ENCODE results near the gene BRAT1.

BRAT1 gene

GRCh38 chr7:2540641-2541051 is 14.7 kb downstream of the BRAT1 start:
- no peaks in the 10 kb centered on the region for H3K4me1 ChIP-seq (ENCODE audit: insufficient read depth, low read length, poor library complexity, severe bottlenecking)
- no peak overlapping the region for H3K9ac ChIP-seq (ENCODE audit: low read depth, low read length, poor library complexity, severe bottlenecking)
- no peak for TF ChIP-seq EZH2phosphoT487 (IDR thresholded peaks at IDR 0.05; ENCODE audit: borderline replicate concordance)
- no peaks in the 10 kb centered on the region for H3K9me3 ChIP-seq (ENCODE audit: insufficient read depth, low read depth, low read length)
- no peak overlapping the region for H2AFZ ChIP-seq (ENCODE audit: low read length)
- H3K27me3 ChIP-seq (ENCODE audit: insufficient read depth, low read length, poor library complexity, severe bottlenecking), result no peaks in the 10 kb centered on the region
- H3K4me3 ChIP-seq (ENCODE audit: low read length, poor library complexity, severe bottlenecking), result no peak overlapping the region
- H4K20me1 ChIP-seq (ENCODE audit: insufficient read depth, low read length, poor library complexity, severe bottlenecking), result no peaks in the 10 kb centered on the region
- no peaks in the 10 kb centered on the region for H3K79me2 ChIP-seq (ENCODE audit: insufficient read depth, low read length)
- no peak overlapping the region for H3K4me2 ChIP-seq (ENCODE audit: low read depth, low read length, poor library complexity, severe bottlenecking)
- H3K9me2 ChIP-seq (replicated peaks; ENCODE audit: low read depth, low read length), result no peaks in the 10 kb centered on the region
- no peaks in the 10 kb centered on the region for H3F3A ChIP-seq (ENCODE audit: low read depth)
- H3K36me3 ChIP-seq (ENCODE audit: insufficient read depth, low read length), result peaks cover 44% of the 10 kb centered on the region; the same call in 1 of the 2 replicates

GRCh38 chr7:2540133-2540532 is 15.2 kb downstream of the BRAT1 start:
- TF ChIP-seq CTCF (conservative IDR thresholded peaks at IDR 0.05; ENCODE audit: low read length) (no peak), EZH2phosphoT487 (IDR thresholded peaks at IDR 0.05; ENCODE audit: borderline replicate concordance) (no peak)
- peaks cover 42% of the 10 kb centered on the region; the same call in 1 of the 2 replicates for H3K36me3 ChIP-seq (ENCODE audit: insufficient read depth, low read length)

GRCh38 chr7:2539031-2539911 is 16.1 kb downstream of the BRAT1 start:
- Histone ChIP-seq H3F3A (ENCODE audit: low read depth) (no peaks in the 10 kb centered on the region), H3K79me2 (ENCODE audit: insufficient read depth, low read length) (no peaks in the 10 kb centered on the region), H3K36me3 (ENCODE audit: insufficient read depth, low read length) (peaks cover 36% of the 10 kb centered on the region; the same call in 1 of the 2 replicates), H3K27me3 (ENCODE audit: insufficient read depth, low read length, poor library complexity, severe bottlenecking) (no peaks in the 10 kb centered on the region), H3K4me1 (ENCODE audit: insufficient read depth, low read length, poor library complexity, severe bottlenecking) (no peaks in the 10 kb centered on the region), H4K20me1 (ENCODE audit: insufficient read depth, low read length, poor library complexity, severe bottlenecking) (no peaks in the 10 kb centered on the region), H2AFZ (ENCODE audit: low read length) (no peak overlapping the region), H3K9me2 (replicated peaks; ENCODE audit: low read depth, low read length) (no peaks in the 10 kb centered on the region), H3K9me3 (ENCODE audit: insufficient read depth, low read depth, low read length) (no peaks in the 10 kb centered on the region), H3K4me2 (ENCODE audit: low read depth, low read length, poor library complexity, severe bottlenecking) (no peak overlapping the region), H3K4me3 (ENCODE audit: low read length, poor library complexity, severe bottlenecking) (no peak overlapping the region), H3K9ac (ENCODE audit: low read depth, low read length, poor library complexity, severe bottlenecking) (no peak overlapping the region)
- TF ChIP-seq CTCF (conservative IDR thresholded peaks at IDR 0.05; ENCODE audit: low read length), result no peak
- TF ChIP-seq EZH2phosphoT487 (IDR thresholded peaks at IDR 0.05; ENCODE audit: borderline replicate concordance), result no peak

More at GRCh38 chr7:2540133-2540532, 15.2 kb downstream of the BRAT1 start:
- H3K79me2 ChIP-seq (ENCODE audit: insufficient read depth, low read length), result no peaks in the 10 kb centered on the region
- no peaks in the 10 kb centered on the region for H3K27me3 ChIP-seq (ENCODE audit: insufficient read depth, low read length, poor library complexity, severe bottlenecking)
- H3K4me1 ChIP-seq (ENCODE audit: insufficient read depth, low read length, poor library complexity, severe bottlenecking), result no peaks in the 10 kb centered on the region
- no peak overlapping the region for H3K4me3 ChIP-seq (ENCODE audit: low read length, poor library complexity, severe bottlenecking)
- H3K4me2 ChIP-seq (ENCODE audit: low read depth, low read length, poor library complexity, severe bottlenecking), result no peak overlapping the region
- H4K20me1 ChIP-seq (ENCODE audit: insufficient read depth, low read length, poor library complexity, severe bottlenecking), result no peaks in the 10 kb centered on the region
- no peaks in the 10 kb centered on the region for H3K9me3 ChIP-seq (ENCODE audit: insufficient read depth, low read depth, low read length)
- no peak overlapping the region for H2AFZ ChIP-seq (ENCODE audit: low read length)
- H3F3A ChIP-seq (ENCODE audit: low read depth), result no peaks in the 10 kb centered on the region
- H3K9me2 ChIP-seq (replicated peaks; ENCODE audit: low read depth, low read length), result no peaks in the 10 kb centered on the region
- no peak overlapping the region for H3K9ac ChIP-seq (ENCODE audit: low read depth, low read length, poor library complexity, severe bottlenecking)

Measured in Loucy (cell line).